Ramos (cell line): Measurements from ENCODE around the gene ENOX1.

Experiments used
- in situ Hi-C: fragments of 300-500 bp; cut with MboI; formaldehyde crosslinking; loops from one replicate; pipeline ENCODE4 v1.14.3; 2022; ENCODE audit warnings: low sequenced_read_pairs; ENCODE audit not compliant: unreplicated experiment

ENOX1 gene

DNA sequence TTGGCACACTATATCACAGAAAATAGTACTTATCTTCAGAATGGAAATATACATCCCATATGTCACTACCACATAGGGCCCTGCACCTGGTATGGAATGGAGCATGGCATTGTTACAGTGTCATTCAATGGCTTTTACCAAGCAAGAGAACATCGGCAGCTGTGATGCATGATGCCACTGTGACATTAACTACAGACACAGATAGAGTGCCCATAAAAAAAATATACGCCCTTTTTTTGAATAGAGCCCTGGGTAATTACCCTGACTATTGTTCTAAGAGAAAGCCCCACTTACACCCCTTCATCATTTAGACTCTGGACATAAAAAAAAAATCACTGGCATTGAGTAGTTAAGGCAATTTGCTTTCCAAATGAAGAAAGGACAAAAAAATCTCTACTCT lies 443.1 kb downstream of the ENOX1 start:
- in situ Hi-C loops = no loop called here

DNA sequence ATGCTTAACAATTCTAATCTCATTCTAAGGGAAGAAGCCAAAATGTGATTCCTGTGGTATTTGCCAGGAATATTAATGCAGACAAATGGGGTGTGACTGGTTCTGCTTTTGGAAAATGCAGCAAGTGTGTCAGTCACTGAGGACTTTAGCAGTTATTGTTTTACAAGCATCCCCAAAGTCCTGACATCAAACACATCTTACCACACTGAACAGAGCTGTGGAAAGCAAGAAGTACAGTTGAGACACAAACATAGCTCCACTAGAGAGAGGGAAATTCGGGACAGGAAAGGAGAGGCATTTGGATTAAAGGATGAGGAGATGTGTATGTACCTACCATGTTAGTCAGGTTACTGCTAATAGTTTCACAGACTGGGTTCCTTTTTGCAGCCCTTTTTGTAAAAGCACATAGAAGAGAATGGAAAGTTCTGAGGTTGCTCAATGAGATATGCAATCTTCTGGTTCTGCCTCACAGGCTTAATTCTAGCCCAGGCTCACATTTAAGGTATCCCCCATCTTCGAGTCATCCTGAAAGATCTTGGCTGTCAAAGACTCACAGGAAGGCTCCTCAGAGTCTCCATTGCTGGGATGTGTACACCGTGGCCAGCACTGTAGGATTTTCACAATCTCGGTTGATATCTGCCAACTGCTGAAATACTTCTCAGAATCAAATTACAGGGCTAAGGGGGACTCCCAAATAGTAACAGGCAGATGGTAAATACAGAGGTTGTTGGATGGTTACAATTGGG lies 446.8 kb downstream of the ENOX1 start:
- in situ Hi-C loops = no loop called here

DNA sequence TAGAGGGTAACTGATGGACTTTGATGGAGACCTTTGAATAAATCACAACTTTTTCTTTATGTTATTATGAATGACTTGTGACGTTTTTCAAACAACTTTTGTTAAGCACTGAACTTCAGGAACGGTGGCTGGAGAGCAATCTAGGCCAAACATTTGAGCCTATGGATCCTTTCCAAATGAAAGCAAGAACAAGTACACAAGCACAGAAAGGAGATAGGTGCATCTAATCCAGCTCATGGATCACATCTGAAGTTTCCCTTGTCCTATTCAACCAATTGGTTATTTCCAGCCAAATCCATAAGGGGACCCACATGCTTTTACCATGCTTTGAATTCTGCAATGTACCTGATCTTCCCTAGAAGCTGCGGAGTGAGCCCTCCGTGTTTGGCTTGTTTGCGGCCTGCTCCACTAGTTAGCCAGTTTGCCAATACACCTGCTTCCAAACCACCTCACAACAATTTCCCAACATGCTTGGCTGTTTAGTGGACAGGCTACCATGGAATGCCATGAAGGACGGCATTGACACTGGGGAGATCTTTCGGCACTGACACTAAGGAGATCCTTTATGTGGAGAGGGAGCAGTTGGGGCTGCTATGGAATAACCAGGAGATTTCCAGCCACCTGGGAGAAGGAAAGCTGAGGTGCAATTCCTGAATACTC lies 447.5 kb downstream of the ENOX1 start:
- in situ Hi-C loops = no loop called here

DNA sequence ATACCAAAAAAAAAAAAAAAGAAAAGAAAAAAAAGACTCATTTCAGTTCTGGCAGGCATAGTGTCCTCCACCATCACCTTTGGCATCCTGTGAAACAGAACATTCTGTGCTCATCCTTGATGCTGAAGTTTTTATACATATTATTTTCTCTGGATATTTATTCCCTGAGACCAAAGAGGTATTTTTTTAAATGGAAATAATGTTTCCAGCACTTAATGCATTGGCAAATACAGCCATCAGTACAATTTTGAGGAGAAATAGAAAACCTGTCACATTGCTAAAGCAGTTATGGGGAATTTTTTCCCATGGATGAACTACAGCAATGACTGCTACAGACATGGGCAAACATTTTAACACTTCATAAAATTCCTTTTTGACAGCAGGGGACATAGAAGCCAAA lies 451.0 kb downstream of the ENOX1 start:
- in situ Hi-C loops = no loop called here

DNA sequence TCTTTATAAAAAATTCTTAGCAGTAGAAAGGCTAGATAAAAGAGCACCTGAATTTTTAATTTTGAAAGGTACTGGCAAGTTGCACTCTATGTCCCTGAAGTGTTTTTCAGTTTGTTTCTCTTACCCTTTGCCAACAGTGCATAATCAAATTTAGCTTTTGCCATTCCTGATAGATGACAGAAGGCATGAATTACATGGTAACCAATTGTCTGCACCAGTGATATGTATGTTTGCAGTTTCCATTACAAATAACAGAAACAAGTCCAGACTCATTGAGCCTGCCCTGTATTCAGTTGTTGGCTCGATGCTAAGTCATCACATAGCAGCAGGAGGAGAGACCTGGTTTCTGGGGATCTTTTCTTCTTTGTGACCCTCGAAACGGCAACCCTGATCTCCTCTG lies 453.6 kb downstream of the ENOX1 start:
- in situ Hi-C loops = no loop called here

DNA sequence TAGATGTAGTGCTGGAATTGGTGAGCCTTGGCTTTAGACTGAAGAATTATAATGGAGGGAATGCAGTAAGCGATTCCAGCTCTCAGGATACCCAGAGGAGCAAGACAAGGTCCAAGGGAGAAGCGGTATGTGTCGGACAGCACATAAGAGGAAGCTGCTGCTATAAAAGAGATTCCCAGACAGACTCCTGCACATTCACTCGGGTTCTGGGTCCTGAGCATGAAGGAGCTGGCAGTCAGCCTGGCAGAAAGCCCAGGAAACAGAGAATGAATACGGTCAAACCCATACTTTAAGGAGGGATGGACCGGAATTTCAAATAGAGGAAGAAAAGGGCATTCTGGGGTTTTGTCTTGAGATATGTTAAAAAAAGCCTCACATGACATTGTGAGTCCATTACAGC lies 455.1 kb downstream of the ENOX1 start:
- in situ Hi-C loops = no loop called here

DNA sequence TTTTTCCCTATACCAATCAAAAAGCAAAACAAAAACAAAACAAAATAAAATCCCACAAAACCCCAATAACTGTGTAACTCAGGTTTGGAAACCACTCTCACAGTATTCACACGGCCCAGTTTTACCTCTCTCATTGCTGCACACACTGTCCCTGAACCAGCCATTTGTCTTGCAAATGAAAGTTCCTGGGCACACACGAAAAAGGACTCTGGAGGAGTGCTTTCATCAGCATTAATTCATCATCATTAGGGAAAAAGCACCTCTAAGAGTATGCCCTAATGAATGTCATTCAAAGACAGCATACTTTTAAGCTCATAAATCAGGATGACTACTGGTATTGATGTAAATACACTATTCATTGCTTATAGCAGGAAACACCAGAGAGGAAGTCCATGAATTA lies 457.1 kb downstream of the ENOX1 start:
- in situ Hi-C loops = no loop called here

DNA sequence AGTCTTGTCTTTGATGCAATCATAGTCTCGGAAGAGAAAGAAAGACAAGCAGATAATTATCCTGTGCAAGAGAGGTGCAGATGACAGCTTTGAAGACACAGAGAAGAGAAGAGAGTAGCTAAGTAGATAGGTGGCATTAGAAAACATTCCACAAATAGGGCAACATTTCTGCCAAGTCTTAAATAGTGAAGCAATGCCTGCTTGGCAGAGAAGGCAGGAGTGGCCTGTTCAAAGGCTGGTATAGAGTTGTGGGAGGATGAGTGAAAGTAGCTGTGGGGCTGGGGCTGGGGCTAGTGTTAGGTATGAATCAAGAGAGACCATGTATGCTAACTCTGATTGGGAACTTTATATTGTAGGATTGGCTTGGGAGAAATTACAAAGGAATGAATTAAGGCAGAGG lies 457.9 kb downstream of the ENOX1 start:
- in situ Hi-C loops = no loop called here

DNA sequence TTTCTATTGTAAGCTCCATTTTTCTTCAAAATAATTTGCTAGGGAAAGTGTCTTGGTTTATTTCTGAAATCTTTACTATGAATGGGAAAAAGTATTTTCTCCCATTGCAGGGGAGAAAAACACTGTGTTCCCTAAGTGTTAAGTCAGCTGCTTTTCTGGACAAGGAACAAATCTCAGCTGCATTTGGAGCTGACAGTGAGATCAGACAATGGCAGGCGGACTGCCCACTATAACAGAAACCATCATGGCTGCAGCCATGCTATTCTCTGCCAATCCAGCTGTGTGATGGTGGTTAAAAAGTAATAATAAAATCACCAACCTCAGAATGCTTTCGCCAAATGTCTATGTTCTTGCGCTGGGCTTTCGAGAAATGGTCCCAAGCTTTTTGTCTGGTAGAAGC lies 460.7 kb downstream of the ENOX1 start:
- in situ Hi-C loops = no loop called here

DNA sequence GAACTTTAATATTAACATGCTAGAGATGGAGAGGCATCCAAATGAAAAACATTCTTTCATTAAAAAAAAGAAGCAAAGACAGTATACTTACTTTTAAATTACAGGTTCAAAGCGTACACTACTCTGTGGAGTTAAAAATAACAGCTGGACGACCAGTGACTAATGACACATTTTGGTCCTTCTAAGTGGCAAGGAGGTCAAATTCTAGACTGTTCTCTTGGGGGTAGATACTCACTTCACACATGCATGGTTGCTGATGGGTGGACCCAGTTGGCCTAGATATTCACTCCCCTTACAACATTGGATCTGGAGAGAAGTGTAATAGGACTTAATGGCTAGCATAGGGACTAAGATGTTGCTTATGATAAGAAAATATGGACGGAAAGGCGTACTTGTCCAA lies 461.1 kb downstream of the ENOX1 start:
- in situ Hi-C loops = no loop called here

DNA sequence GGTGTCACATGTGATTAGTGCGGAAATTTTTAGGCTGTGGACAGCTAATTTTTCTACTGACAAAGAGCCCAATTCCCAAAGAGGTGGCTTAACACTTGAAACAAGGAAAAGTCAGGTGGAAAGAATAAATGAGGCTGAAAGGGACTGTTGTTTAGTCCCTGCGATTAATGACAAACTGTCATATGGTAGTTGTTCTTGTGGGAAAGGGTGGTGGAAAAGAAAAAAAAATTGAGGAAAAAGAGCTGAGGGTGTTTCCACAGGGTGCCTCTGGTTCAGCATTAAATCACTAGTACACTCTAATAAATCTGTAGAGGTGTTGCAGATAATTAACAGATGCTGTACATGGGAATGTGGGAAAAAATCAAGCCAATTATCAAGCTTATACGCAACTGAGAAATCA lies 462.6 kb downstream of the ENOX1 start:
- in situ Hi-C loops = no loop called here

DNA sequence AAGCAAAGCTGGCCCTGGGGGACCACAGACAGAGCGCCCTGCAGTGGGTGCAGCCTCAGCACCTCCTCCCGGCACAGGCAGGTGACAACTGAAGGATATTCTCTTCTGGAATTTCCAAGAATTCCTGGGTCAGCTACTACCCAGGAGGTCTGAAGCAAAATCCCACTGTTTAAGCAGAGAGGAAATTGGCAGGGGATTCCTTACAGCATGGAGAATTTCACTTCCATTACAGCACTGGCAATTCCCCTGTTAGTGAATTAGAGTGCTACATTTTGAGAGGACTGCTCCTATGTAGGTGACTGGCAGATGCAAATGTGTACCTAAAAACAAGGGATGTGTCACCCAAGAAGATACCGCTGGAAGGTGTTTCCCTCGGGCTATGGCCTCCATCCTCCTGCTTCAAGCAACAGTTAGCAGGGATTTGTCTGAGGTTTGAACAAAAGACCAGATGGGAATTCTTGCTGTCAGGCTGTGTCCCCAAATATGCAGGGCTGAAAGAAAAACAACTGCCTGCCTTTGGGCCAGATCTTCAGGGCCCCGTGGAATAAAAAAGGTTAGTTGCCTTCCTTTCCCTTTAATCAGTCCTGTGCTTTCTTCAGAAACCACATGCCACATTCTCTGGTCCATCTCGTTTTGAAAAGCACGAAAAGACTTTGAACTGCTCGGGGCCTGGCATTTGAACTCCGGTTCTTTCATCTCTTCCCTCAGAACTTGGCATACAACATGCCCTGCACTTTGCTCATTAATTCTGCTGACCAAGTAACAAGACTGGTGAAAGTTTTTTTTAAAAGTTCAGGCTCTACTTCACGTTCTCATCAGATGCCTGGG lies 466.9 kb downstream of the ENOX1 start:
- in situ Hi-C loops = no loop called here

DNA sequence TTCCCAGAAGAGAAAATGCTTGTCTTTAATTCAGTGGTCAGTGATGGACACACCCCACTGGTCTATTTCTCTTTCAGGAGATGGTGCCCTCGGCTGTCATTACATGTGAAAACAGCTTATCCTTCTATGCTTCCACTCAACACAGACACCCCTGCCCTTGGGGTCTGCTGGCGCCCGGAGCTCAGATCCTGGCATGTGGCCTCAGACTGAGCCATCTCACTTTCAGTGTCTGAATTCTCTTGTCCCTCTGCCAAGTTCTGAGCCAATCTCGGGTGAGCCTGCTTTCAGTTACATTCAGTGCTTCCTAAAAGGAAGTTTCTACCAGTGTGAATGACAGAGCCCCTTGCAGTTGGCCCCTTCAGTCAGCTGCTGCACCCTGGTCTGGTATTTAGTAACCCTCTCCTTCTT lies 469.8 kb downstream of the ENOX1 start:
- in situ Hi-C loops = no loop called here

DNA sequence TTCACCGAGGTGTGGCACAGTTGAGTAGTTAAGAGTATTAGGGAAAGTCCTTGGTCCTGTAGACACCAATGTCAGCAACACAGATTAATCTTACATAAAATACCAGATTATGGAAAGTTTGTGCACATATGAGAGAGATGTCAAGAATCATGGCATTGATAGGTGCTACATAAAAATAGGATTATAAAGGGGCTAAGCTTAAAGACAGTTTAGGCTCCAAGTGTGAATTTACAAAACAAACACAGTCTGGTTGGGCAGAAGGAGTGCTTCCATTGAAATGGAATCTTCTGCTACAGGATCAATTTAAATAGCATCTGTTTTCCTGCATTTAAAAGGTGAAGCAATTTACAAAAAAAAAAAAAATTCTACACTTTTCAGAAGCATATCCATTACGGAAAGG lies 470.5 kb downstream of the ENOX1 start:
- in situ Hi-C loops = no loop called here

DNA sequence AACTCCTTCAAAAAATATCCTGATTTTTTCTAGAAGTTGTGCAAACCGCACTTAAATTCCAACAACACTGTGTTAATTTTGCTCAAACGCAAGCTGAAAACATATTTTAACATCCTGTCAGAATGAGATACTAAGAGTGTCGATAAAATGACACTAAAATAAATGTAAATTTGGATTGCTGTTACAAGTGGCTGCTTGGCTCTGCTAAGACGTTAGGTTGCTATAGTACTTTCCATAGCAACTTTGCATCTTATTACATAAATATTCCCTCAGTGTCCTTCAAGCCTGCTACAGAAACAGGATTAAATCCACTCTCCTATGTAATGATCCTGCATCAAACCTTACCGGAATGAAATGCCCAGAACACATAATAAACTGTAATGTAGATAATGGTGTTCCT lies 471.2 kb downstream of the ENOX1 start:
- in situ Hi-C loops = no loop called here

DNA sequence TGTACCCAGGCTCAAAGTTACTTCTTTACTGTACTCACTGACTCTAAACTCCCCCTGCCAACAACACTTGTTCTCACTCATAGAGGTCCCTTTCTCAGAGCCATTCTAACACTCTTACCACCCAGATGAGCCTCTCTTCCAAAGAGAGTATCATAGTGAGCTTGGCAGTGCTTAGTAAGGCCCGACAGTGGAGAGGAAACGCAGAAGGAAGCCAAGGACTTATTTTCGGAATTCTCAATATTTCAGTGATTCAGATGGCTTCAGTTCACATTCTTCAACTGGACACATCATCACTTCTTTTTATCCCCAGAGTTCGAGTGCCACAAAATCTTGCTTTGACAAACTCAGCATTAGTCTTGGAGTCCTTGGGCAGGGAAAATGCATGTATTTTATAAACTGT lies 477.5 kb downstream of the ENOX1 start:
- in situ Hi-C loops = no loop called here

DNA sequence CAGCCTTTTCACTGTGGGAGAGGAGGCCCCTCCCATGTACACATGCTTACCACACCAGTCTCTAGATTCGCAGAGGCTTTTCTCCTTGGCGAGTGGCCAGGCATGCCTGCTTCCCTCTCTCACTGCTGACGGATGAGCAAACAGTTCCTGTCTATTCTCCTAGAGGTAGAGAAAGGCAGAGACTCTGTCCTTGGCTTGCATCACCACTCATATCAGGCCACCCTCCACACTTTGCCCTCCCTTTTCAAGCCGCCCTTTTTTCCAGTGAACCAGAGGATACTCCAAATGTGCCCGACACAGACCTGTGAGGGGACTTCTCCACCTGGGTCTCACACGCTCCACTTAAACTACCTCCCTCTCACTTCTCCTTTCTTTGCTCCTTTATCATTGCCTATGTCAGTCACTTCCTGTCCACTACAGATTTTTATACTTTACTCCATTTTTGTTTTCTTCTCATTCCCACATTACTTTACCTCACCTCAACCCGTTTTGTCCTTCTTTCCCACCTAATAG lies 478.8 kb downstream of the ENOX1 start:
- in situ Hi-C loops = no loop called here

DNA sequence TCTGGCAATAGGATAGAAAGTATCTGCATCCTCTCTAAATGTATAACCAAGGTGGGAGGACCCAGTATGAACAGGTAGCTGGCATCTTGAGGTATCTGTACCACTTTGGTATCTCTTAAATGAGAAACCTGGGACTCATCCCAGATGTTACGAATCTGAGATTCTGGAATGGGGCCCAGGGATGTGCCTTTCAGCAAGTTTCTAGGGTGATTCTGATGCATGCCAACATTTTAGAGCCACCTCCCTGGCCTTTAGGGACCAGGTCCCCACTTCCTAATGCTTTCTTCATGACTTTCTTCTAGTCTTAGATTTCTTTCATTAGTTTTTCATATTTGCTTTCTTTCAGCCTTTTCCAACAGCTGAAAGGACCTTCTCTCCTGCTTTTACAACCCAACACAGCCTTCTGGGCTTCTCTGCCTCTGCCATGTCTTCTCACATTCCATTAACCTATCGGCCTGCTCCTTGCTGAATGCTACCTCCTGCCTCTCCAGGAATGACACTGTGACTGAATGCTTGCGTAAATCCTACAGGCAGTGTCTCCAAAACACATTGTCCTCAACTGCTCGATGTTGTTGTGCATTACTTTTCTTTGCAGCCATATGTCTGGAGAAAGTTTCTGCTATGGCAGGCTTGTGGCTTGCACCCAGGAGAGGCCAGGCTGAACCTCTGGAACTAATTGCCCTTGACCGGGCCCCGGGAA lies 479.4 kb downstream of the ENOX1 start:
- in situ Hi-C loops = no loop called here

DNA sequence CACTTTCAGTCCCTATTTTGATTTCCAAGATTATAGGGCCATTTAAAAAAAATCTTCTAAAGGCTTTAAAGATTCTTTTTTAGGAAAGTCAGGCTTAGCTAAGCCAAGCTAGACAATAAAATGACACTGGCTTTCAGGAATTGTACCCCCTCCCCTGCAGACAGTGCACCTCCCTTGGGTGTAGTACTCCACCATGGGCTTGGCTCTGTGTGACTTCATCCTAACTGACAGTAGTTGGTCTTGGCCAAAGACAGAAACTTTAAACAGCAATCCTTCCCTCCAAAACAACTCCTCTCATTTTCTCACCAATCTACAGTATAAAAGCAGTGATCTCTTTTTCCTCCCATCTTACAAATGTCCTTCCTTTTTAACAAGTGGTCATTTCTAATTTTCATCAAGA lies 480.4 kb downstream of the ENOX1 start:
- in situ Hi-C loops = no loop called here

DNA sequence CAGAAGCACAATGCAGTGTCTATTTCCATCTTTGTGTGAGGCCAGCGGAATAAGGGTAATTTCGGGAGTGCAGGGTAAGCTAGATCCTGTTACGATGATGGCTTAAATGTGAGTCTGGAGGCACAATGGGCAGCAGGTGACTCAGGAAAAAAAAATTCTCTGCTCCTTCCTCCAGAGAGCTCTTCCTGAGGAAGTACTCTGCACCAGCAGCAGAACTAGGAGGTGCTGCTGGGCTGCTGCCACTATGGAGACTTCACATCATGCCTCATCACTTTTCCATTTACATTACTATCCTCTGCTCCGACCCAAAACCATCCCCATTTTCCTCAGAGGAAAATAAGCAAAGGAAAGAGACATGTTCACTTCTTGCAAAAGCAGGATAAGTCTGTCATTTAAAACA lies 481.4 kb downstream of the ENOX1 start:
- in situ Hi-C loops = no loop called here

DNA sequence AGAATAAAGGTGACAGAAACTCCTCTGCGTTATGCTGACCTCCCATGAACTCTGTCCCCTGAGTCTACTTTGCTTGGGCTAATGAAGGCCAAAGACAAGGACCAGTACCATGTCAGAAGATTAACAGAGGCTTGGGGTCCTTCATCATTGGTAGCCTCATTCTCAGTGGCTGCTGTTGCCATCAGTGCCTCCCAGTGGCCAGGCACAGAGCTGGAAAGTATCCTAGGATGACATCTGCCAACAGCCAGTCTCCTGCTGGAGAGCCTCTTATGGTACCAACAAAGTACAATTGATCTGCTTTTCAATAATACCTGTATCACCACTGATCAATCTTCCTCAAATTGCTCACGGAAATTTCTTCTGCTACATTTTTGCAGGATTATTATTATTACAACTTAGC lies 481.8 kb downstream of the ENOX1 start:
- in situ Hi-C loops = no loop called here
